A673 (cell line): ENCODE results near the gene NPAS2. TPM values are rescaled to one million over a fixed set of nuclear protein-coding genes. Genes with fewer than 3 reads are reported as not detected.

Source experiments
- BruUV-seq: library from RNA; stranded (reverse); fragments of 400-500 nt; replicated peaks from 2 replicates; lab custom pipeline; 2021; lab: Mats Ljungman, UMichigan
- CTCF ChIA-PET: fragments of 300-600 bp; sonication (Branson Sonifier 250); formaldehyde crosslinking; loops from one replicate; lab custom pipeline; 2022; ENCODE audit warnings: antibody characterized with exemption; lab: Charles Lee
- POLR2A ChIA-PET: fragments of 300-600 bp; sonication (Branson Sonifier 250); formaldehyde crosslinking; loops from one replicate; lab custom pipeline; 2022; ENCODE audit warnings: antibody characterized with exemption; ENCODE audit not compliant: low non-redundant PET; lab: Charles Lee
- DNase-seq: peaks from one replicate; pipeline ENCODE4 v3.0.0-alpha.2; 2015; ENCODE audit warnings: low spot score
- H3K27ac ChIP-seq: fragments of 200-600 bp; sonication (generic); 2 replicates; pipeline ENCODE4 v1.5.1; 2016; ENCODE audit warnings: mixed run types, low read depth, mild to moderate bottlenecking, mixed read lengths, antibody characterized with exemption, low read length; ENCODE audit not compliant: poor library complexity, severe bottlenecking
- H3K27me3 ChIP-seq: fragments of 200-600 bp; sonication (generic); replicated peaks from 2 replicates; pipeline ENCODE4 v1.6.1; 2017; ENCODE audit warnings: mixed run types, low read depth, mild to moderate bottlenecking, mixed read lengths, antibody characterized with exemption, low read length; ENCODE audit not compliant: insufficient read depth, poor library complexity
- H3K36me3 ChIP-seq: fragments of 200-600 bp; sonication (generic); 2 replicates; pipeline ENCODE4 v1.6.1; 2016; ENCODE audit warnings: mixed run types, mild to moderate bottlenecking, mixed read lengths, antibody characterized with exemption, low read length; ENCODE audit not compliant: insufficient read depth, poor library complexity, severe bottlenecking
- H3K4me1 ChIP-seq: fragments of 200-600 bp; sonication (generic); 2 replicates; pipeline ENCODE4 v1.6.1; 2017; ENCODE audit warnings: mixed run types, mild to moderate bottlenecking, mixed read lengths, antibody characterized with exemption, low read length; ENCODE audit not compliant: insufficient read depth, poor library complexity, severe bottlenecking
- H3K4me3 ChIP-seq: fragments of 200-600 bp; sonication (generic); 2 replicates; pipeline ENCODE4 v1.5.1; 2016; ENCODE audit warnings: low read depth, mixed run types, mild to moderate bottlenecking, mixed read lengths, low read length; ENCODE audit not compliant: poor library complexity, severe bottlenecking
- H3K9me3 ChIP-seq: fragments of 200-600 bp; sonication (generic); 2 replicates; pipeline ENCODE4 v1.6.1; 2016; ENCODE audit warnings: mixed run types, low read depth, mild to moderate bottlenecking, mixed read lengths, antibody characterized with exemption, low read length; ENCODE audit not compliant: poor library complexity, severe bottlenecking
- CTCF ChIP-seq: fragments of 300-800, 200-600 bp; sonication (generic); conservative IDR thresholded peaks from 2 replicates; pipeline ENCODE4 v1.5.1; 2017; ENCODE audit warnings: low read depth, mild to moderate bottlenecking, antibody characterized with exemption, low read length, moderate library complexity, mixed read lengths
- EZH2 ChIP-seq: fragments of 200-600 bp; sonication (generic); IDR thresholded peaks from 2 replicates; pipeline ENCODE4 v1.6.1; 2017; ENCODE audit warnings: borderline replicate concordance, low read depth, mild to moderate bottlenecking, mixed read lengths, antibody characterized with exemption, low read length; ENCODE audit not compliant: poor library complexity, severe bottlenecking
- intact Hi-C: fragments of 100-400 bp; cut with micrococcal nuclease; formaldehyde crosslinking; loops from one replicate; pipeline ENCODE4 v1.10.0; 2022; ENCODE audit not compliant: unreplicated experiment
- total RNA-seq: library from RNA; stranded (reverse); gene quantifications from 2 replicates; pipeline ENCODE4 v1.2.3, GENCODE V29; 2021

NPAS2 gene
- total RNA-seq, 1 experiment from 2014 or later, result 9.4 TPM

- no peaks in the 10 kb centered on the region for H3K9me3 ChIP-seq
- H3K4me3 ChIP-seq, result no peak overlapping the region
- H3K27me3 ChIP-seq, result no peaks in the 10 kb centered on the region
- H3K36me3 ChIP-seq, result no peaks in the 10 kb centered on the region
- POLR2A ChIA-PET, result no interaction called here
- CTCF ChIA-PET, result no interaction called here
- H3K4me1 ChIP-seq, result no peaks in the 10 kb centered on the region
- no TSS peak for BruUV-seq
- intact Hi-C loops, result no loop called here
- TF ChIP-seq CTCF, result no peak
- TF ChIP-seq EZH2, result no peak
- no peak overlapping the region for H3K27ac ChIP-seq
- DNase-seq, result no peak
Measured at GRCh38 chr2:100842241-100842922, 22.4 kb downstream of the NPAS2 start.

GRCh38 chr2:100844514-100844913 lies 24.6 kb downstream of the NPAS2 start:
- H3K27ac ChIP-seq, result no peak overlapping the region
- no peak for TF ChIP-seq CTCF
- no peak for TF ChIP-seq EZH2
- H3K4me1 ChIP-seq, result no peaks in the 10 kb centered on the region
- ChIA-PET CTCF (no interaction called here), POLR2A (no interaction called here)
- no peaks in the 10 kb centered on the region for H3K36me3 ChIP-seq
- no peak overlapping the region for H3K4me3 ChIP-seq
- no peaks in the 10 kb centered on the region for H3K27me3 ChIP-seq
- H3K9me3 ChIP-seq, result no peaks in the 10 kb centered on the region
- no peak for DNase-seq
- intact Hi-C loops, result no loop called here
- BruUV-seq, result no TSS peak

DNA sequence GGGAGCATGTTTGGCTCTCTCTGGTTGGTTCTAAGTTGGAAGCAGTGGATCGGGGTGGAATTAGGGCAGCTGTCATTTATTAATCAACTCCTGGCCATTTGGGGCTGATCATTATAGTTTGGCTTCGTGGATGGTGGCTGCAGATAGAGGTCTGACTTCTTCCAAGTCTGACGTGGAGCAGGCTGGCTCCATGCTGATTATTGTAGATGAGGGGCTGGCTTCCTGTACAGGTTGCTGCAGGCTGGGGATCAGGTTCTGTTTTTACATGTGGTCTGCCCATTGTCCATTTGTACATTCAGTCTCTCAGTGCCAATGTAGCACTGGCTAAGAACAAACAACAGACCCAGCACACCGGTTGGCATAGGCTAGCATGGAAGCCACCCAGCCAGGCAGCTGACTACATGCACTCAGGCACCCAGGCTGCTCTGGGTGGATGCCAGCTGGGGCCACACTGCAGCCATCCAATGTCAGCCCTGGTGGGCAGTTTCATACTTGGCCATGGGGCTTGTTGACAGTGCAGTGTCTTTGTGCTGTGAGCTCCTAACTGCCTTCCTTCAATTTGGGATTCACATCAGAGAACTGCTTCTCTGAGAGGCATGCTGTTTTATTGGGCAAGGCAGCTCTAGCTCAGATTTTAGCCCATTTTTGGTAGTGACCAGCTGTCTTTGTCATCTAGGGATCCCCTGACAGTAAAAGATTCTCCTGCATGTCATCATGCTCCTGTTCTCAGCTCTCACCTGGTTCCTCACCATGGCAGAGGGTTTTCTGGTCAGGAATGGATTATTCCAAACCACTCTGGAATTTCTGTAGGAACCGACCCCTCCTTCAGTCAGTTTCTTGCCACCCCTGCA lies 25.4 kb downstream of the NPAS2 start:
- CTCF ChIA-PET, result no interaction called here
- no TSS peak for BruUV-seq
- TF ChIP-seq EZH2 (no peak), CTCF (no peak)

More for the DNA sequence above, 25.4 kb downstream of the NPAS2 start:
- Histone ChIP-seq H3K27me3 (no peaks in the 10 kb centered on the region), H3K36me3 (no peaks in the 10 kb centered on the region), H3K4me1 (no peaks in the 10 kb centered on the region), H3K4me3 (no peak overlapping the region), H3K9me3 (no peaks in the 10 kb centered on the region), H3K27ac (no peak overlapping the region)
- no peak for DNase-seq
- POLR2A ChIA-PET, result no interaction called here
- intact Hi-C loops, result no loop called here
